ENCODE results near the gene HLA-B. TPM values are rescaled to one million over a fixed set of nuclear protein-coding genes. Genes with fewer than 3 reads are reported as not detected.
"Not testable (repeated sequence)": the region's sequence is repeated elsewhere in the genome, so short reads cannot be mapped to it uniquely, and the experiment has no call there.

HLA-B gene
- polyA plus RNA-seq, 4 donors = 105 to 177 (median 155) TPM

- DNase-seq (ENCODE audit: low read depth in 4 of 4, low spot score in 3 of 4) = no peak
These were observed 29.1 kb upstream of the HLA-B start for GRCh38 chr6:31386099-31386498.

- no peak for DNase-seq (ENCODE audit: low read depth in 4 of 4, low spot score in 3 of 4)
These were observed 28.1 kb upstream of the HLA-B start for GRCh38 chr6:31385041-31385440.

- DNase-seq (ENCODE audit: low read depth in 4 of 4, low spot score in 3 of 4) = no peak
These were observed 26.2 kb upstream of the HLA-B start for GRCh38 chr6:31383149-31383548.

- DNase-seq (ENCODE audit: low read depth in 4 of 4, low spot score in 3 of 4) = no peak
These were observed 24.7 kb upstream of the HLA-B start for GRCh38 chr6:31381666-31382065.

DNA sequence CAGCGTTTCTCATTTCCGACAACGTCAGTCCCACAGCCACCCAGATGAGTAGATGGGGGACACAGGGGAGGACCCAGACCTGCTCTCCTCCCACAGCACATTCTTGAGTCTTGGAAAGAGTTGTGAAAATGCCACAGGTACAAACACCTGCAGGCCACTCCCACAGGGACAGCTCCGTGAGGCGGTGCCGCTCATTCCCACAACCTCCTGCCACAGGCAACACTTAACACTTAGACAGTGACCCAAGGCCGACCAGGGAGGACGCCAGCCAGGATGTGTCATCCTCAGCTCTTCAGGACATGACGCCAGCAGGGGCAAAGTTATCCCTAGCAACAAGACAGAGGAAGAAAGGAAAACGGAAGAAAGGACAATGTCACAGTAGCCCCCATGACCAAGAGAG is 22.9 kb upstream of the HLA-B start:
- no peak for DNase-seq (ENCODE audit: low read depth in 4 of 4, low spot score in 3 of 4)

GRCh38 chr6:31378721-31379103 is 21.7 kb upstream of the HLA-B start:
- DNase-seq (ENCODE audit: low read depth in 4 of 4, low spot score in 3 of 4) = no peak

DNA sequence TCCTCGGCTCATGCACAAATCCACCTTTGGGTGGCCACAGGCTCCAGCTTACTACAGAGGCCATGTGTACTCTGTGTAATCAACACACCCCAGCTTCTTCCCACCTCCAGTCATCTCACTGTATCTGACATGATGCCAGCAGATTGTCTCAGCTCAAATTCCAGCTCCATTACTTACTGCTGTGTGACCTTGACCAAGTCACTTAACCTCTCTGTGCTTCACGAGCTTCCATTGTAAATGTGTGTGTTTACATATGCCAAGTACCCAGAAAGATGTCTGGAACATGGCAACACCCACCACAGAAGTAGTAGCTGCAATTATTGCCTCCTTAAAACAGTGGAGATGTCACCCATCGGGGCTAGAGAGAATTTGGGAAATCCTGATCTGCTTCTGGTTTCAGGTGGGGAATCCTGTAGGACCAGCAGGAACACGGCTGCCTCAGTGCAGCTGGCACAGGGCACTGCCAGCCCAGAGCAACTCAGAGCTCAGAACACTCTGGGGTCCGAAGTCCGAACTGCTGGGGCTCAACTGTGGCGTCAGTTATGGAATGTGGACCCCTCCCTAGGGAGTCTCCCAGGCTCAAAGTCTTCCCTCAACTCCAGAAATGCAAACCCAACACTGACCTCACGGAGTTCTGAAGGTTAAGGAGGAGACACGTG is 21.2 kb upstream of the HLA-B start:
- DNase-seq (ENCODE audit: low read depth in 4 of 4, low spot score in 3 of 4) = no peak

DNA sequence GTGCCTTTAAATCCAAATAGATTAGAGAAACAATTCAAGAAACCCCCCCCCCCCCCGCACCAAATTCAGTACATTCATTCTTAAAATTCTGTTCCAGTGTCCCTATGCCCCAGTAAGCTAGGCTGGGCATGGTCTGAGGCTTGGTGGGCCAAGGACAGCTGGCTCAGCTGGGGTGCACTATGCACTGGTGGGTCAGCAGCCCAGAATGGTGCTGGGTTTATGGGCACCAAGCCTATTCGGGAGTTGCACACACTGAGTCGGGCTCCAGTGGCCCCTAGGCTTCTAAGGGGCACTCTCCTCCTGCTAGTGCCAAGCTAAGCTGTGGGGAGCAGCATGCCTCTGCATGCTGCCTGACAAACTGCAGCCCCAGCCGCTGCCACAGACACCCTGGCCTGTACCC is 20.1 kb upstream of the HLA-B start:
- DNase-seq (ENCODE audit: low read depth in 4 of 4, low spot score in 3 of 4) = no peak

DNA sequence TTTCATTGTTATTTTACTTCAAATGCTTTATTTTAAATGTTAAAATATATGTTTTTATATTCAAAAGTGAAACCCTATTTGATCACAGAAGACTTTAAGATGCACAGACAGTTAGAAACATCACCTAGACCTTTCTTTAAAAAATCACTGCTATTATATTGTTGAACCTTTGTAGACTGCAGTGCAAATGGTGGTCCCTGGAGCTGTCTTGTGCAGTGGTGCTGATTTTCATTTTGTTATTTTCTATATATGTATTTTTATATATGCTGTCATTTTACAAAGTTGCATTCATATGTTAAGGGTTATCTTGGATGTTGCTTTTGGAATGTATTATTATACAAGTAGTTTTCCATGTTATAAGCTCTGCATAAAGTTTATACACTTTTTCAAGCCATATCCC is 18.7 kb upstream of the HLA-B start:
- no peak for DNase-seq (ENCODE audit: low read depth in 4 of 4, low spot score in 3 of 4)

GRCh38 chr6:31374118-31374517 is 17.1 kb upstream of the HLA-B start:
- not testable (repeated sequence) for DNase-seq (ENCODE audit: low read depth in 4 of 4, low spot score in 3 of 4)

- no peak for DNase-seq (ENCODE audit: low read depth in 4 of 4, low spot score in 3 of 4)
These were observed 11.5 kb upstream of the HLA-B start for GRCh38 chr6:31368461-31368860.

DNA sequence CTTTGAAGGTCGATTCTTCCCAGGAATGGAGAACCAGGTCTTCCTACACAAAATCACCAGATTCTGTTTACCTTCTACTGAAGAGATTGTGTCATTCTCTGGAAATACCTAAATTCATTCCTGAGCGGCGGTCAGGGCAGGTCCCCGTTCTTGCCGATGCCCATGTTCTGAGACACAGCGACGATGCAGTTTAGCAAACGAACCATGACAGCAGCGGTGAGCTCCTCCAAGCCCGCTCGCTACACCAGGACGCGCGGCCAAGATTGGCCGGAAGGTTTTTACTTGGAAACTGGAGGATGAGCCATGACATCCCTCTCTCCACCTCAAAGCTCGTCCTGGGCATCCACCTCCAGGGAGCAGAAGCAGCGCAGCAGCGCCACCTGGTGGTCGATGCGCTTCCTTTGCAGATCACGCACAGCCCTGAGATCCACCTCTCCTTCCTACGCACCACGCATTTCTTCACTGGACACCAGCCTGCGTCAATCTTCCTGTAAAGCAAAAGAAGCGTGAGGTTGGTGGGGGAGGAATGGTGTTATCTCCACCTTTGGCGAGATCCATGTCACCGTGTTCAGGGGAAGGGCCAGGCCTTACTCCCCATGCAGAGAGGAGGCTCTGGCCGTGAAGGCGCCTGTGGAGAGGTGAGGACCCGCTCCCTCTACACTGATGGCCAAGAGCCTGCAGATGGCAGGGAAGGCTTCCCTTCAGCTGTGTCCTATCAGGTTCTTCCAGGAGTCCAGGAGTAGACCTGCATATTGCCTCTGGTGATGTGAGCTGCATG is 9.9 kb upstream of the HLA-B start:
- peak; percentile 68 to 82 (median 72) for DNase-seq (ENCODE audit: low read depth in 4 of 4, low spot score in 3 of 4)

GRCh38 chr6:31365864-31366263 is 8.9 kb upstream of the HLA-B start:
- DNase-seq (ENCODE audit: low read depth in 4 of 4, low spot score in 3 of 4) = no peak

DNA sequence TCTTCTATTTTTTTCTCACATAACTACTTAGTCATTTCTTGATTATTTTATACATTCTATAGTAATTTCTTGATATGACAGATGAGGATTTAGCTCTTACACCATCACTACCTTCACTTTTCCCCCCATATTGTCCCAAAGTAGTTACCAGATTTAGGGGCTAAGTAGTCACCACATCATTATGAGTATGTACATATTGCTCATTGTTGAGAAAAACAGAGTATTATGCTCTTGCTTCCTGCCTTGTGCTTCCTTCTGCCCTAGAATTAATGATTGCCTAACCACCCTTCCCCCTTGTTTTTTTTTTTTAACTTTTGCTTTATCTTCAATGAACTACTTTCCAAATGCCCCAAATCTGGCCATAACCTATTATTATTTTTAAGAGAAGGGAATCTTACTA is 6.8 kb upstream of the HLA-B start:
- DNase-seq (ENCODE audit: low read depth in 4 of 4, low spot score in 3 of 4) = no peak

- DNase-seq (ENCODE audit: low read depth in 4 of 4, low spot score in 3 of 4) = no peak
These were observed 5.8 kb upstream of the HLA-B start for GRCh38 chr6:31362751-31363150.

DNA sequence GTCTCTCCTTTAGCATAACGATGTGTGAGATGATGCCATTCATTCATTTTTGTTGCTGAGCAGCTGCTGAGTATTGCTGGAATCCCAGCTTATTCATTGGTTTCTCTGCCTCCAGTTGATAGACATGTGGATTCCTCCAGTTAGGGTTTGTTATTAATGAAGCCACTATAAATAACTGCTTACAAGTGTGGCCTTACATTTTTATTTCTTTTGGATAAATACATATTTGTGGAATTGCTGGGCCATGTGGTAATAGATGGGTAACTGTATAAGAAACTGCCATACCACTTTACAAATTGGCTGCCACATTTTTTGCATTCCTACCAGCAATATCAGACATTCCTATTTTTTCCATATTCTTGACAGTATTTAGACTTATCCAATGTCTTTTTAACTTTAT is 2.6 kb upstream of the HLA-B start:
- DNase-seq (ENCODE audit: low read depth in 4 of 4, low spot score in 3 of 4) = no peak

DNA sequence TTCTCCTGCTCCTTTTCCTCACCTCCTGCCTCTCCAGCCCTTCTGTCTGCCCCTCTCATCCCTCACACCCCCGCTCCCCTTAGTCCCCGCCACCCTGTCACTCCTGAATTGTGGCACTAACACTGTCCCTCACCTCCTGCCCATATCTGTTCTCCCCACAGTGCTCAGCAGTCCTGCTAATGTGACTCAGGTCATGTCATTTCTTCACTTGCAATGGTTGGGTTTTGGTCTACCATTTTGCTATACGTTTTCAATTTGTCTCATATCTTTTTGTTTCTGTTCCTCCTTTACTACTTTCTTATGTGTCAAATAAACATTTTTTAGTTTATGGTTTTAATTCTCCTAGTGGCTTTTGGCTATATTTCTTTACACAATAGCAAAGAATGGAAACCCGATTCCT is 1.3 kb upstream of the HLA-B start:
- no peak for DNase-seq (ENCODE audit: low read depth in 4 of 4, low spot score in 3 of 4)

DNA sequence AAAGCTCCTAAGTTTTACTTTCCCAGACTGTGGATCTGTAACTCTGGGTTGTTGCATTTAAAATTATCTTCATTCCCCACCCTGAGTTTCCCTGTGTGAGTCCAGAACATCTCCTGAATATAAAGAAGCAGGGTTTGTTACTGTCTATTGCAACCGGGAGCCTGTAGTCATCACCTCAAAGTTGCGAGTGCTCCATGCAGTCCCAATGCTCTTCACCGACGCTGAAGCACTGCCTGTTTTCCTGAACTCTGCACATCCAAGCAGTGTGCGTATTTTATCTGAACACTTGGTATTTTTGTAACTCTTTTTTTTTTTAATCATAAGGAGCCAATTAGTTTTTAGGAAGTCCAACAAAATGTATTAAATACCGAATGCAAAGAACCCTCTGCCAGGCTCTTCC is 907 bp upstream of the HLA-B start:
- no peak for DNase-seq (ENCODE audit: low read depth in 4 of 4, low spot score in 3 of 4)

- no peak for DNase-seq (ENCODE audit: low read depth in 4 of 4, low spot score in 3 of 4)
These were observed 598 bp downstream of the HLA-B start for GRCh38 chr6:31356216-31356945.

DNA sequence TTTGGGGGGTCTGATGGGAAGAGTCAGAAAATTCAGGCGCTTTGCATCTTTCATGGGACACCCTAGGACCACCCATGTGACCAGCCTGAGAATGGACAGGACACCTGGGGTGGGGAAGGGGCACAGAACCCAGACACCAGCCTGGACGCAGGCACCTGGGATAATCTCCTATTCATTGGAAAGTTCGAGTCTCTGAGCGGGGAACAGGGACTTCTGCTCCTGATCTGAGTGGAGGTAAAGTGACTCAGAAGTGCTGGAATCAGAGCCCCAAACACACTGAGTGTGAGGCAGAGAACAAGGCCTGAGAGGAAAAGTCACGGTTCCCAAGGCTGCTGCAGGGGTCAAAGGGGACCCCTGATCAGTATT is 1.4 kb downstream of the HLA-B start:
- no peak for DNase-seq (ENCODE audit: low read depth in 4 of 4, low spot score in 3 of 4)

DNA sequence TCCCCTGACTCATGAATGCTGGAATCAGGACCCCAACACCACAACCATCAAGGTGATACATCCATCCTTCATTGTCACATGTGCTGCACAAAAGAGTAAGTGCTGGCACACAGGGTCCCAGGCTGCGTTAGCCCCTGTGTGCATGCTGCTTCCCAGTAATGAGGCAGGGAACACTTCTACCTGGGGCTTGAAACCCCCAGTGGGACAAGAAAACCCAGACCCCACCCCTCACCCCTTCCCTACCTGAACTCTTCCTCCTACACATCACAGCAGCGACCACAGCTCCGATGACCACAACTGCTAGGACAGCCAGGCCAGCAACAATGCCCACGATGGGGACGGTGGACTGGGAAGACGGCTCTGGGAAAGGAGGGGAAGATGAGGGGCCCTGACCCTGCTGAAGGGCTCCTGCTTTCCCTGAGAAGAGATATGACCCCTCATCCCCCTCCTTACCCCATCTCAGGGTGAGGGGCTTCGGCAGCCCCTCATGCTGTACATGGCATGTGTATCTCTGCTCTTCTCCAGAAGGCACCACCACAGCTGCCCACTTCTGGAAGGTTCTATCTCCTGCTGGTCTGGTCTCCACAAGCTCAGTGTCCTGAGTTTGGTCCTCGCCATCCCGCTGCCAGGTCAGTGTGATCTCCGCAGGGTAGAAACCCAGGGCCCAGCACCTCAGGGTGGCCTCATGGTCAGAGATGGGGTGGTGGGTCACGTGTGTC is 2.0 kb downstream of the HLA-B start:
- no peak for DNase-seq (ENCODE audit: low read depth in 4 of 4, low spot score in 3 of 4)

Data from left renal pelvis (tissue), 4 donors.